ENCODE data around the gene HDAC10.
"Not testable (repeated sequence)": the region's sequence is repeated elsewhere in the genome, so short reads cannot be mapped to it uniquely, and the experiment has no call there.

The HDAC10 gene

GRCh38 chr22:50215297-50216054 lies 35.6 kb downstream of the HDAC10 start:
- no peak for DNase-seq

GRCh38 chr22:50213263-50213662 lies 37.8 kb downstream of the HDAC10 start:
- no peak for DNase-seq

- no peak for DNase-seq
Observed at GRCh38 chr22:50211147-50211546, 39.9 kb downstream of the HDAC10 start.

- DNase-seq, result no peak
Observed at GRCh38 chr22:50210378-50211139, 40.5 kb downstream of the HDAC10 start.

- DNase-seq, result peak; percentile 60
Observed at GRCh38 chr22:50209893-50210292, 41.2 kb downstream of the HDAC10 start.

- no peak for DNase-seq
Observed at GRCh38 chr22:50208939-50209892, 41.8 kb downstream of the HDAC10 start.

GRCh38 chr22:50208430-50208938 lies 42.6 kb downstream of the HDAC10 start:
- no peak for DNase-seq

- DNase-seq, result no peak
Observed at GRCh38 chr22:50207383-50208140, 43.5 kb downstream of the HDAC10 start.

GRCh38 chr22:50206599-50206998 lies 44.5 kb downstream of the HDAC10 start:
- DNase-seq, result no peak

GRCh38 chr22:50205781-50206569 lies 45.1 kb downstream of the HDAC10 start:
- DNase-seq, result no peak

- DNase-seq, result not testable (repeated sequence)
Observed at GRCh38 chr22:50204998-50205397, 46.1 kb downstream of the HDAC10 start.

GRCh38 chr22:50204571-50204970 lies 46.5 kb downstream of the HDAC10 start:
- no peak for DNase-seq

GRCh38 chr22:50203288-50203687 lies 47.8 kb downstream of the HDAC10 start:
- DNase-seq, result no peak

- no peak for DNase-seq
Observed at GRCh38 chr22:50202130-50202666, 48.9 kb downstream of the HDAC10 start.

- no peak for DNase-seq
Observed at GRCh38 chr22:50201191-50202129, 49.6 kb downstream of the HDAC10 start.

GRCh38 chr22:50200461-50201190 lies 50.4 kb downstream of the HDAC10 start, which contains the start of gene SELENOO:
Gene SELENOO, plus strand, starts transcription at chr22:50201011. Its CDS starts 26 bp downstream, at chr22:50201037.
- DNase-seq, result peak; percentile 89

GRCh38 chr22:50199829-50200460 lies 51.1 kb downstream of the HDAC10 start:
- DNase-seq, result no peak

GRCh38 chr22:50199251-50199721 lies 51.8 kb downstream of the HDAC10 start:
- DNase-seq, result no peak
